ENCODE results near the gene CDH13. TPM values are rescaled to one million over a fixed set of nuclear protein-coding genes. Genes with fewer than 3 reads are reported as not detected.

Gene CDH13
- total RNA-seq, 2 experiments from 2014 or later: not detected

GRCh38 chr16:83681381-83681956 is 1054.7 kb downstream of the CDH13 start:
- Mint-ChIP-seq H3K4me1 (no peaks in the 10 kb centered on the region), H3K36me3 (no peaks in the 10 kb centered on the region), H3K27ac (no peak overlapping the region), H3K27me3 (peaks cover 11% of the 10 kb centered on the region), H3K4me3 (no peak overlapping the region), H3K9me3 (no peaks in the 10 kb centered on the region)
- DNase-seq: no peak

- H3K27ac Mint-ChIP-seq: no peak overlapping the region
- H3K9me3 Mint-ChIP-seq: no peaks in the 10 kb centered on the region
- no peaks in the 10 kb centered on the region for H3K36me3 Mint-ChIP-seq
- peaks cover 11% of the 10 kb centered on the region for H3K27me3 Mint-ChIP-seq
- no peak for DNase-seq
- H3K4me1 Mint-ChIP-seq: no peaks in the 10 kb centered on the region
- no peak overlapping the region for H3K4me3 Mint-ChIP-seq
Observed at GRCh38 chr16:83682116-83682867, 1055.5 kb downstream of the CDH13 start.

GRCh38 chr16:83682868-83683235 is 1056.1 kb downstream of the CDH13 start:
- Mint-ChIP-seq H3K4me1 (no peaks in the 10 kb centered on the region), H3K9me3 (no peaks in the 10 kb centered on the region), H3K36me3 (no peaks in the 10 kb centered on the region), H3K4me3 (no peak overlapping the region), H3K27me3 (peaks cover 11% of the 10 kb centered on the region), H3K27ac (no peak overlapping the region)
- no peak for DNase-seq

DNA sequence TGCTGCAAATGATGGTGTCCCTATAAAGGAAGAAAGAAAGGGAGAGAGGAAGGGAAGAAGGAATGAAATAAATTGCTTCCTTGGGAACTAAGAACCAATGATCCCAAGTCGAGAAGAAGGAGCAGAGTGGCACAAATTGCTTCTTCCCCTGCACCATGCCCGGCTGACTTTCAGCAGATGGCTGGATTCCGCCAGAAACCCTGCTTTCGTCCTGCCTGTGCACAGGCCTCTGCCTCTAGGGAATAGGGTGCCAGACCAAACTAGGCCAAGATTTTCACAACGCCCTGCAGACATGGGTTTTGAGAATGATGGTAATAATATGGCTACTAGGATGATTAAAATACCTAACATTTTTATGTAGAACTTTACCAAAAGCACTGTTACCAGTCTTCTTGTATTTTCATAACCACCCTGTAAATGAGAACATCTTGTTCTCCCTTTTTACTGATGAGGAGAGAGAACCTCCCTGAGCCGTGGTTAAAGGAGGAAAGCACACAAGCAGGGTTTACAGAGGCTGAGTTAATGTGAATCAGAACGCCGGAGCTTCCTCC is 1058.9 kb downstream of the CDH13 start:
- Mint-ChIP-seq H3K36me3 (no peaks in the 10 kb centered on the region), H3K4me1 (no peaks in the 10 kb centered on the region), H3K27me3 (peaks cover 7% of the 10 kb centered on the region), H3K9me3 (no peaks in the 10 kb centered on the region), H3K27ac (no peak overlapping the region), H3K4me3 (no peak overlapping the region)
- no peak for DNase-seq

- Mint-ChIP-seq H3K36me3 (no peaks in the 10 kb centered on the region), H3K27me3 (peaks cover 7% of the 10 kb centered on the region), H3K4me3 (no peak overlapping the region), H3K27ac (no peak overlapping the region), H3K4me1 (no peaks in the 10 kb centered on the region), H3K9me3 (no peaks in the 10 kb centered on the region)
- no peak for DNase-seq
Observed at GRCh38 chr16:83686726-83687125, 1060.0 kb downstream of the CDH13 start.

DNA sequence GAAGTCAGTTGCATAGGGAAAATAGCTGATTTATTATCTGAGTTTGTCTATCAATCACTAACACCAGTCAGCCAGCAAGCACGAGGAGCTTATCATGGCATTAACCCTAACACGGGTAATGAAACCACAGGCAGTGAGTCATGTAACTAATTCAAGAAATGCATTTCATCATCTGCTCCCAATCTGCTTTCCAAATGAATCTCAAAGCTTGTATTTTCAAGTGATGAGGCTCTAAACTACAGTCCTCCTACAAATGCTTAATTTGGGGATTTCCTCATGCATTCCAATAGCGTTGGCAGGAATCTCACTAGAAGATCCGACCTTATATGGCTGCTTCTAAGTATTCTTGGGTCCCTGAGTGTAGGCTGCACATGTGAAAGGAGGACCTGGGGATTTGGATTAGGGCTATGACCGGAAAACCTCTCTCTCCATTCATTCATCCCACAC is 1062.6 kb downstream of the CDH13 start:
- DNase-seq: no peak
- Mint-ChIP-seq H3K9me3 (no peaks in the 10 kb centered on the region), H3K36me3 (no peaks in the 10 kb centered on the region), H3K27ac (no peak overlapping the region), H3K4me3 (no peak overlapping the region), H3K4me1 (no peaks in the 10 kb centered on the region), H3K27me3 (peaks cover 5% of the 10 kb centered on the region)

- H3K27ac Mint-ChIP-seq: no peak overlapping the region
- no peaks in the 10 kb centered on the region for H3K36me3 Mint-ChIP-seq
- H3K4me1 Mint-ChIP-seq: no peaks in the 10 kb centered on the region
- no peak overlapping the region for H3K4me3 Mint-ChIP-seq
- peaks cover 5% of the 10 kb centered on the region for H3K27me3 Mint-ChIP-seq
- DNase-seq: no peak
- no peaks in the 10 kb centered on the region for H3K9me3 Mint-ChIP-seq
Observed at GRCh38 chr16:83692224-83692623, 1065.5 kb downstream of the CDH13 start.

DNA sequence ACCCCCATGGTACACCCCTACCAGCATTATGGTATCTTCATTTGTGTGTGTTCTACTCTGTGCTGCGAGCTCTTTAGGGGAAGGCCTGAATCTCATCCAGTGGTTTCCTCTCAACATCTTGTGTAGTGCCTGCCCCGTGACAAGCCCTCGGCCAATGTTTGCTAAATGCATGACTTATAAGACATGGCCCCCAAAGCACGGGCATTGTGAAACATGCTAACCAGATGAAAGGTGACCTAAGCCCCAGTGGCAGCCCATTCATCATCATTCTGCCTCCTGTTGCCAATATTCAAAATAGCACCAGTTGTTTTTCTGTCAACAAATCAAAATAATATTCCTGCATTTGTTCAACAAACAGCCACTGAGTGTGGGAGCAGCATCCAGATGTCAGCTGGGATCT is 1072.2 kb downstream of the CDH13 start:
- Mint-ChIP-seq H3K9me3 (no peaks in the 10 kb centered on the region), H3K36me3 (no peaks in the 10 kb centered on the region), H3K4me1 (no peaks in the 10 kb centered on the region), H3K27ac (no peak overlapping the region), H3K4me3 (no peak overlapping the region), H3K27me3 (peaks cover 4% of the 10 kb centered on the region)
- no peak for DNase-seq

DNA sequence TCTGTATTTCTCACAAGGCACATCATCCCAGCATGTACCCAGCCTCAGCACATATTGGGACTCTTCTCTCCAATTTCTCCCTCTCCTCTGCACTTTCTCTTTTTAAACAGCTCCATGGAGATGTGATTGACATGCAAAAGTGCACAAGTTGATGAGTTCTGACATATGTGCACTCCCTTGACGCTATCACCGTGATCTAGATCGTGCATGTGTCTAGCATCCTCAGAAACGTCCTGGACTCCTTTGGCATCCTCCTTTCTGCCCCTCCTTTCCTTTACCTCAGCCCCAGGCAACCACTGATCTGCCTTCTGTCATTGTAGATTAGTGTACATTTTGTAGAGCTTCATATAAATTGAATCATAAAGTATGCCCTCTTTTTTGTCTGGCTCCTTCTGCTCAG is 1073.0 kb downstream of the CDH13 start:
- Mint-ChIP-seq H3K36me3 (no peaks in the 10 kb centered on the region), H3K4me3 (no peak overlapping the region), H3K4me1 (no peaks in the 10 kb centered on the region), H3K27ac (no peak overlapping the region), H3K9me3 (no peaks in the 10 kb centered on the region), H3K27me3 (peaks cover 4% of the 10 kb centered on the region)
- no peak for DNase-seq

DNA sequence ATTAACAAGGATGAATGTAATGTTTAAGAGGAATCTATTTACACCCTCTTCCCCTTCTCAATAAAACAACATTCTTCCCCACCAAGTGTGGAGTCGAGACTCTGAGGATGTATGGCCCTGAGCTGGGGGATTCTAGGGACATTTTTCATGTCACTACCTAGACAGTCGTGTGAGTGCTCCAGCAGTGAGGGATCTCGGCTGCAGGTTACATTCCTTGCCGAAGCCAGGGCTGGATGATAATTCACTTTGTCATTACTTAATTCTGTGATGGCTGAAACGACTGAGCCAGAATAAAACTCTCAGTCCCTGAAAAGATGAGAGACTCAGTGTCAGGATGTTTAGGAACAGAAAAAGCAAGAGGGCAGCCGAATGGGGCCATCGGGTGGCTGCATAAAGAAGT is 1074.1 kb downstream of the CDH13 start:
- H3K4me3 Mint-ChIP-seq: no peak overlapping the region

DNA sequence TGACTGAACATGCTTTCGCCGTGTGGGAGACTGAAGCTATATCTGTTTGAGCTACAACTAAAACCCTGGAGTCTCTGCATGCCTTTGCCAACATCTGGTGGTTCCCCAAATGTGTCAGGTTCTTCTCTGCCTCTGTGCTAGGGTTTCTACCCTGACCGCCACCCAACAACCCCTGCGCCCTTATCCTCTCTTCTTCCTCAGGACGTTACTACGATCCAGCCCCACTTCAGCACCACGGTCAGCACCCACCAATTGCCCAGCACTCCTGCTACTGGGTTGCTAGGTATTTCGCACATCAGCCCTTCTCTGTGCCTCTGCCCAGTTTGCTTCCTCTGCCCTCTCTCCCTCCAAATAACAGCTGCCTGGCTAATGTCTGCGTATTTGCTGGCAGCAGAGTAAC is 1074.7 kb downstream of the CDH13 start:
- no peak for DNase-seq
- Mint-ChIP-seq H3K4me1 (no peaks in the 10 kb centered on the region), H3K27me3 (peaks cover 4% of the 10 kb centered on the region), H3K4me3 (no peak overlapping the region), H3K36me3 (no peaks in the 10 kb centered on the region), H3K27ac (no peak overlapping the region), H3K9me3 (no peaks in the 10 kb centered on the region)

More for the DNA sequence above, 1074.1 kb downstream of the CDH13 start:
- no peaks in the 10 kb centered on the region for H3K9me3 Mint-ChIP-seq
- no peaks in the 10 kb centered on the region for H3K36me3 Mint-ChIP-seq
- H3K4me1 Mint-ChIP-seq: no peaks in the 10 kb centered on the region
- no peak overlapping the region for H3K27ac Mint-ChIP-seq
- no peak for DNase-seq
- peaks cover 4% of the 10 kb centered on the region for H3K27me3 Mint-ChIP-seq

GRCh38 chr16:83704656-83705055 is 1077.9 kb downstream of the CDH13 start:
- peaks cover 1% of the 10 kb centered on the region for H3K9me3 Mint-ChIP-seq
- H3K27ac Mint-ChIP-seq: no peak overlapping the region
- peaks cover 4% of the 10 kb centered on the region for H3K27me3 Mint-ChIP-seq
- H3K36me3 Mint-ChIP-seq: no peaks in the 10 kb centered on the region
- no peaks in the 10 kb centered on the region for H3K4me1 Mint-ChIP-seq
- H3K4me3 Mint-ChIP-seq: no peak overlapping the region
- DNase-seq: no peak

- Mint-ChIP-seq H3K9me3 (peaks cover 1% of the 10 kb centered on the region), H3K4me1 (no peaks in the 10 kb centered on the region), H3K4me3 (no peak overlapping the region), H3K27ac (no peak overlapping the region), H3K27me3 (peaks cover 4% of the 10 kb centered on the region), H3K36me3 (no peaks in the 10 kb centered on the region)
- DNase-seq: no peak
Observed at GRCh38 chr16:83705856-83706255, 1079.1 kb downstream of the CDH13 start.

GRCh38 chr16:83706394-83706793 is 1079.6 kb downstream of the CDH13 start:
- DNase-seq: no peak
- Mint-ChIP-seq H3K27ac (no peak overlapping the region), H3K4me3 (no peak overlapping the region), H3K36me3 (no peaks in the 10 kb centered on the region), H3K4me1 (no peaks in the 10 kb centered on the region), H3K27me3 (peaks cover 6% of the 10 kb centered on the region), H3K9me3 (peaks cover 1% of the 10 kb centered on the region)

- no peaks in the 10 kb centered on the region for H3K4me1 Mint-ChIP-seq
- peaks cover 7% of the 10 kb centered on the region for H3K27me3 Mint-ChIP-seq
- DNase-seq: no peak
- H3K4me3 Mint-ChIP-seq: no peak overlapping the region
- H3K27ac Mint-ChIP-seq: no peak overlapping the region
- H3K36me3 Mint-ChIP-seq: no peaks in the 10 kb centered on the region
- peaks cover 1% of the 10 kb centered on the region for H3K9me3 Mint-ChIP-seq
Observed at GRCh38 chr16:83711069-83711468, 1084.3 kb downstream of the CDH13 start.

DNA sequence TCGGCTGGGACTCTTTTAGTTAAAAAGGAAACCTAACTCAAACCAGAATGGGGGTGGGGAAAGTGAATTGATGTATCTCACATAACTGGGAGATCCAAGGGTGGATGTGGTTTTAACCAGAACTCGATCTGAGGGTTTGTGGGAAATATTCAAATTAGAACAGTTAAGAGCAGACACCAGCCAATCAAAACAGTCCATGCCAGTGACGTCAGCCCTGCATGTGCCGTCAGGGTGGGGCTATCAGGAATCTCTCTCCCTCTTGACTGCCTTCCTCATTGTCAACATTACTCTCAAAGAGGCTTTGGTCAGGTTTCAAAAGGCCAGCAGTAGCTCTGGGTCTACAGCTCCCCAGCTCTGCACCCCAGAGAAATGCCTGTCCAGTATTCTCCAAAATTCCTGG is 1086.8 kb downstream of the CDH13 start:
- no peak for DNase-seq
- Mint-ChIP-seq H3K36me3 (no peaks in the 10 kb centered on the region), H3K4me3 (no peak overlapping the region), H3K27ac (no peak overlapping the region), H3K27me3 (peaks cover 8% of the 10 kb centered on the region), H3K4me1 (no peaks in the 10 kb centered on the region), H3K9me3 (no peaks in the 10 kb centered on the region)

Measured in activated naive CD8-positive, alpha-beta T cell treated with anti-CD3 and anti-CD28 coated beads for 36 hours (primary cell).